Measurements from ENCODE around the gene BABAM2. TPM values are rescaled to one million over a fixed set of nuclear protein-coding genes. Genes with fewer than 3 reads are reported as not detected.

The BABAM2 gene
- total and polyA plus RNA-seq, 10 of the 15 experiments (the other 5 are each of a cell fraction or from before 2014, with no cell fraction given) = 30.7 to 59.9 (median 44.5) TPM

DNA sequence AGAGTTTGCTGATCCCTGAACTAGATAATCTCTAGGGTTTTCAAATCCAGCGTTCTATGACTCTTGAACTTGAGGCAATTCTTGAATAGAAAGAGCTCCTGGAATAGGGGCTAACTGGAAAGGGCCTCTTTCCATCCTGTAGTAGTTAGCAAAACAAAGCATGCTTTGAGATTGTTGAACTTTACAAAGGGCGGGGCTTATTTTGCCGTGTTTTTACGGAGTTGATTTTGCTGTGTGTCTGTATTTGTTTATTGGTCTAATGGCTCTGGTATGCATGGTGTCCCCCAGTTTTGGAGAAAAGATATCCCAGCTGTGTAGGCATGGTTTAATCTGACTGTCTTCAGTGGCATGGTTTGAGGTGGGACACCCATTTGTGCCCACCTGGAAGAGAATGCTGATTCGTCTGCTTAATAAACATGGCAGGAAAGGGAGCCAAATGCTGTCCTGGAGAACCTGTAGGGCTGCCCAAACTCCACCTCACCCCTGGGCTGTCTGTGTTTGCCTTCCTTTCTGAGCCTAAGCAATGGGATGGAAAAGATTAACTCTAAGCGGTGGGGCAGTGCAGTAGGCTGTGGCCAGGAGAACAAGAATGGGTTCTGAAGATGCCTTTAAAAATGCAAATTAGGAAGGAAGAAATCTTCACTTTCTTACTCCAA, 428.1 kb downstream of the BABAM2 start:
- CTCF ChIA-PET = no interaction called here
- no TSS peak for BruUV-seq (replicated peaks)
- FAIRE-seq = no peak

More for the DNA sequence above, 428.1 kb downstream of the BABAM2 start:
- DNase-seq (ENCODE audit: low read depth, low spot score) (no peak), ATAC-seq (no peak)
- Histone ChIP-seq H3K4me3 (no peak overlapping the region), H4K20me1 (ENCODE audit: control insufficient read depth, insufficient read depth) (no peaks in the 10 kb centered on the region; the same call in 1 of the 2 replicates), H3K4me2 (ENCODE audit: control insufficient read depth, insufficient read depth) (no peak overlapping the region), H3K9me3 (replicated peaks; ENCODE audit: control insufficient read depth, insufficient read depth, low read length) (no peaks in the 10 kb centered on the region), H3K27me3 (replicated peaks in 1 of 2; ENCODE audit: control insufficient read depth in 2 of 2, insufficient read depth in 2 of 2, low read length in 1 of 2) (no peaks in the 10 kb centered on the region), H2AFZ (ENCODE audit: control insufficient read depth, low read depth, low read length) (no peak overlapping the region), H3K36me3 (ENCODE audit: control insufficient read depth in 2 of 2, insufficient read depth in 2 of 2, low read length in 1 of 2) (no peaks in the 10 kb centered on the region; a peak in 1 of 4 replicates), H3K4me1 (ENCODE audit: control insufficient read depth, insufficient read depth, low read length) (no peaks in the 10 kb centered on the region), H3K9ac (ENCODE audit: control insufficient read depth, insufficient read depth, low read length) (no peak overlapping the region), H3K79me2 (ENCODE audit: control insufficient read depth, insufficient read depth, low read length) (no peaks in the 10 kb centered on the region), H3K27ac (ENCODE audit: control insufficient read depth, insufficient read depth) (no peak overlapping the region)
- WGBS (ENCODE audit: insufficient coverage, insufficient replicate concordance, low lambda C conversion rate, missing lambda C conversion rate) = 90% methylated on average over 6 of the region's 6 CpGs
- TF ChIP-seq BACH1 (IDR thresholded peaks at IDR 0.05; ENCODE audit: borderline replicate concordance) (no peak), GATAD2B (conservative IDR thresholded peaks at IDR 0.05; ENCODE audit: low read depth) (no peak), POU2F2 (IDR thresholded peaks at IDR 0.05; ENCODE audit: borderline replicate concordance, low read depth, low read length) (no peak), KAT2A (conservative IDR thresholded peaks at IDR 0.05; ENCODE audit: control insufficient read depth, low read depth, low read length) (no peak), SMAD1 (IDR thresholded peaks at IDR 0.05; ENCODE audit: low read depth, partially characterized antibody) (no peak), MYC (IDR thresholded peaks at IDR 0.05; ENCODE audit: insufficient read depth, insufficient read length, insufficient replicate concordance, low read length, severe bottlenecking) (no peak)
- TF ChIP-seq, protein P1, sequence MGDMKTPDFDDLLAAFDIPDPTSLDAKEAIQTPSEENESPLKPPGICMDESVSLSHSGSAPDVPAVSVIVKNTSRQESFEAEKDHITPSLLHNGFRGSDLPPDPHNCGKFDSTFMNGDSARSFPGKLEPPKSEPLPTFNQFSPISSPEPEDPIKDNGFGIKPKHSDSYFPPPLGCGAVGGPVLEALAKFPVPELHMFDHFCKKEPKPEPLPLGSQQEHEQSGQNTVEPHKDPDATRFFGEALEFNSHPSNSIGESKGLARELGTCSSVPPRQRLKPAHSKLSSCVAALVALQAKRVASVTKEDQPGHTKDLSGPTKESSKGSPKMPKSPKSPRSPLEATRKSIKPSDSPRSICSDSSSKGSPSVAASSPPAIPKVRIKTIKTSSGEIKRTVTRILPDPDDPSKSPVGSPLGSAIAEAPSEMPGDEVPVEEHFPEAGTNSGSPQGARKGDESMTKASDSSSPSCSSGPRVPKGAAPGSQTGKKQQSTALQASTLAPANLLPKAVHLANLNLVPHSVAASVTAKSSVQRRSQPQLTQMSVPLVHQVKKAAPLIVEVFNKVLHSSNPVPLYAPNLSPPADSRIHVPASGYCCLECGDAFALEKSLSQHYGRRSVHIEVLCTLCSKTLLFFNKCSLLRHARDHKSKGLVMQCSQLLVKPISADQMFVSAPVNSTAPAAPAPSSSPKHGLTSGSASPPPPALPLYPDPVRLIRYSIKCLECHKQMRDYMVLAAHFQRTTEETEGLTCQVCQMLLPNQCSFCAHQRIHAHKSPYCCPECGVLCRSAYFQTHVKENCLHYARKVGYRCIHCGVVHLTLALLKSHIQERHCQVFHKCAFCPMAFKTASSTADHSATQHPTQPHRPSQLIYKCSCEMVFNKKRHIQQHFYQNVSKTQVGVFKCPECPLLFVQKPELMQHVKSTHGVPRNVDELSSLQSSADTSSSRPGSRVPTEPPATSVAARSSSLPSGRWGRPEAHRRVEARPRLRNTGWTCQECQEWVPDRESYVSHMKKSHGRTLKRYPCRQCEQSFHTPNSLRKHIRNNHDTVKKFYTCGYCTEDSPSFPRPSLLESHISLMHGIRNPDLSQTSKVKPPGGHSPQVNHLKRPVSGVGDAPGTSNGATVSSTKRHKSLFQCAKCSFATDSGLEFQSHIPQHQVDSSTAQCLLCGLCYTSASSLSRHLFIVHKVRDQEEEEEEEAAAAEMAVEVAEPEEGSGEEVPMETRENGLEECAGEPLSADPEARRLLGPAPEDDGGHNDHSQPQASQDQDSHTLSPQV (IDR thresholded peaks at IDR 0.05) = no peak
- TF ChIP-seq, protein P2, sequence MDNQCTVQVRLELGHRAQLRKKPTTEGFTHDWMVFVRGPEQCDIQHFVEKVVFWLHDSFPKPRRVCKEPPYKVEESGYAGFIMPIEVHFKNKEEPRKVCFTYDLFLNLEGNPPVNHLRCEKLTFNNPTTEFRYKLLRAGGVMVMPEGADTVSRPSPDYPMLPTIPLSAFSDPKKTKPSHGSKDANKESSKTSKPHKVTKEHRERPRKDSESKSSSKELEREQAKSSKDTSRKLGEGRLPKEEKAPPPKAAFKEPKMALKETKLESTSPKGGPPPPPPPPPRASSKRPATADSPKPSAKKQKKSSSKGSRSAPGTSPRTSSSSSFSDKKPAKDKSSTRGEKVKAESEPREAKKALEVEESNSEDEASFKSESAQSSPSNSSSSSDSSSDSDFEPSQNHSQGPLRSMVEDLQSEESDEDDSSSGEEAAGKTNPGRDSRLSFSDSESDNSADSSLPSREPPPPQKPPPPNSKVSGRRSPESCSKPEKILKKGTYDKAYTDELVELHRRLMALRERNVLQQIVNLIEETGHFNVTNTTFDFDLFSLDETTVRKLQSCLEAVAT (IDR thresholded peaks at IDR 0.05) = no peak
- intact Hi-C loops (cut with micrococcal nuclease; ENCODE audit: unreplicated experiment) (no loop called here), in situ Hi-C loops (cut with MboI) (no loop called here)
- ChIA-PET RAD21 (ENCODE audit: unreplicated experiment) (no interaction called here), POLR2A (no interaction called here), SMC1A (ENCODE audit: uncharacterized antibody, unreplicated experiment) (no interaction called here)
